Natural killer cell treated with Interleukin-12 subunit alpha and Interleukin-12 subunit beta and Interleukin-15 and Interleukin-18, amount 100 ng/mL, for 72 hours (primary cell): Measurements from ENCODE around the gene DMWD. TPM values are rescaled to one million over a fixed set of nuclear protein-coding genes. Genes with fewer than 3 reads are reported as not detected.
"Not testable (repeated sequence)": the region's sequence is repeated elsewhere in the genome, so short reads cannot be mapped to it uniquely, and the experiment has no call there.

ENCODE experiments used
- ATAC-seq, 2 donors: fragments of 150-1000 bp; cut with Tn5 transposase in 1 of 2; sonication (Bioruptor Pico), chemical (Tn5 transposase) in 1 of 2; 2 replicates each; pipeline ENCODE4 v1.10.0; 2021
- DNase-seq: peaks from one replicate; pipeline ENCODE4 v3.0.0; 2022; ENCODE audit warnings: low spot score
- H3K27ac Mint-ChIP-seq, 2 donors: 1 replicate in 1 of 2; 2 replicates in 1 of 2; pipeline ENCODE4 v1.8.0; 2022; ENCODE audit warnings: mixed read lengths in 2 of 2, mild to moderate bottlenecking in 1 of 2, moderate library complexity in 1 of 2
- H3K27me3 Mint-ChIP-seq, 2 donors: 1 replicate in 1 of 2; 2 replicates in 1 of 2; pipeline ENCODE4 v1.8.0; 2022; ENCODE audit warnings: mixed read lengths in 2 of 2
- H3K36me3 Mint-ChIP-seq: one replicate; pipeline ENCODE4 v1.8.0; 2022; ENCODE audit warnings: mixed read lengths
- H3K4me1 Mint-ChIP-seq, 2 donors: 1 replicate in 1 of 2; 2 replicates in 1 of 2; pipeline ENCODE4 v1.8.0; 2022; ENCODE audit warnings: low read depth in 2 of 2, mixed read lengths in 2 of 2, mild to moderate bottlenecking in 1 of 2
- H3K4me3 Mint-ChIP-seq: one replicate; pipeline ENCODE4 v1.8.0; 2022; ENCODE audit warnings: mixed read lengths
- H3K9me3 Mint-ChIP-seq: 2 replicates; pipeline ENCODE4 v1.8.0; 2022; ENCODE audit warnings: mixed read lengths
- total RNA-seq, 2 donors: library from RNA; stranded (reverse); gene quantifications; one replicate each; pipeline ENCODE4 v1.2.3, GENCODE V29; 2022

DMWD gene
- total RNA-seq, 2 donors from 2014 or later, result 51.3 to 76.6 TPM

DNA sequence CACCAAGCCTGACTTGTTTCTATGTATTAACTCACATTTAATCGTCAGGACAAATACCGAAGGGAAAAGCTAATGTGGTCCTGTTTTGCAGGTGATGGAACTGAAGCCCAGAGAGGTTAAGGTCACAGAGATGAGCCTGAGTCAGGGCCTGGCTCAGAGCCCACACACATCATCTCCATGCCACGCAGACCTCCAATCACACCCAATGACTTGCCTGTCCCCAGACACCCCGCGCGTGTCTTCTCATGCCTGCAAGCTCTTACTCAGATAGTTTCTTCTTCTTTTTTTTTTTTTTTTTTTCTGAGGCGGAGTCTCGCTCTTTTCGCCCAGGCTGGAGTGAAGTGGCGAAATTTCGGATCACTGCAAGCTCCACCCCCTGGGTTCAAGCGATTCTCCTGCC is 40.0 kb downstream of the DMWD start:
- no peak for ATAC-seq
- no peaks in the 10 kb centered on the region for H3K36me3 Mint-ChIP-seq
- no peaks in the 10 kb centered on the region for H3K9me3 Mint-ChIP-seq
- H3K27ac Mint-ChIP-seq, result no peak overlapping the region
- H3K27me3 Mint-ChIP-seq, result peaks cover 0 to under 1% of the 10 kb centered on the region in 2 donors
- DNase-seq, result no peak
- H3K4me3 Mint-ChIP-seq, result no peak overlapping the region
- H3K4me1 Mint-ChIP-seq, result no peaks in the 10 kb centered on the region

DNA sequence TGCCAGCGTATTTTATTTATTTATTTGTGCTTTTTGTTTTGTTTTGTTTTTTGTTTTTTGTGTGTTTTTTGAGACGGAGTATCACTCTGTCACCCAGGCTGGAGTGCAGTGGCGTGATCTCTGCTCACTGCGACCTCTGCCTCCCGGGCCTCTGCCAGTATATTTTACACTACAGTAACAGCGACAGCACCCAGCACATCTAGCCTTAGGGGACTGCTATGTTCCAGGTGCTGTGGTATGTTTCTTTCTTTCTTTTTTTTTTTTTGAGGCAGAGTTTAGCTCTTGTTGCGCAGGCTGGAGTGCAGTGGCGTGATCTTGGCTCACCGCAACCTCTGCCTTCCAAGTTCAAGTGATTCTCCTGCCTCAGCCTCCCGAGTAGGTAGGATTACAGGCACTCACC is 41.2 kb downstream of the DMWD start:
- H3K4me1 Mint-ChIP-seq, H3K36me3 Mint-ChIP-seq, DNase-seq, H3K4me3 Mint-ChIP-seq, H3K27ac Mint-ChIP-seq, H3K27me3 Mint-ChIP-seq, ATAC-seq, H3K9me3 Mint-ChIP-seq: not testable (repeated sequence)

GRCh38 chr19:45747513-45747912 is 45.1 kb downstream of the DMWD start:
- Mint-ChIP-seq H3K4me3 (no peak overlapping the region), H3K27me3 (peaks cover 9 to 11% of the 10 kb centered on the region in 2 donors), H3K27ac (no peak overlapping the region), H3K36me3 (no peaks in the 10 kb centered on the region), H3K9me3 (no peaks in the 10 kb centered on the region), H3K4me1 (no peaks in the 10 kb centered on the region)
- no peak for DNase-seq
- ATAC-seq, result no peak

- H3K36me3 Mint-ChIP-seq, result no peaks in the 10 kb centered on the region
- peaks cover 9 to 11% of the 10 kb centered on the region in 2 donors for H3K27me3 Mint-ChIP-seq
- H3K9me3 Mint-ChIP-seq, result no peaks in the 10 kb centered on the region
- H3K4me1 Mint-ChIP-seq, result no peaks in the 10 kb centered on the region
- no peak overlapping the region for H3K4me3 Mint-ChIP-seq
- ATAC-seq (no peak), DNase-seq (no peak)
- H3K27ac Mint-ChIP-seq, result no peak overlapping the region
Observed at GRCh38 chr19:45746866-45747265, 45.8 kb downstream of the DMWD start.

GRCh38 chr19:45745606-45746005 is 47.0 kb downstream of the DMWD start:
- no peak for DNase-seq
- Mint-ChIP-seq H3K27ac (no peak overlapping the region), H3K9me3 (no peaks in the 10 kb centered on the region), H3K4me1 (no peaks in the 10 kb centered on the region), H3K4me3 (no peak overlapping the region), H3K27me3 (peaks cover 9 to 11% of the 10 kb centered on the region in 2 donors), H3K36me3 (no peaks in the 10 kb centered on the region)
- ATAC-seq, result no peak

- Mint-ChIP-seq H3K27me3 (peaks cover 14% of the 10 kb centered on the region in 2 donors), H3K4me3 (no peak overlapping the region), H3K27ac (no peak overlapping the region), H3K9me3 (no peaks in the 10 kb centered on the region), H3K36me3 (no peaks in the 10 kb centered on the region), H3K4me1 (no peaks in the 10 kb centered on the region)
- DNase-seq, result no peak
- no peak for ATAC-seq
Observed at GRCh38 chr19:45742969-45743368, 49.7 kb downstream of the DMWD start.

- H3K27ac Mint-ChIP-seq, result no peak overlapping the region
- H3K27me3 Mint-ChIP-seq, result peaks cover 6 to 11% of the 10 kb centered on the region in 2 donors
- H3K9me3 Mint-ChIP-seq, result no peaks in the 10 kb centered on the region
- DNase-seq, result no peak
- ATAC-seq, result no peak
- no peaks in the 10 kb centered on the region for H3K4me1 Mint-ChIP-seq
- H3K36me3 Mint-ChIP-seq, result no peaks in the 10 kb centered on the region
- no peak overlapping the region for H3K4me3 Mint-ChIP-seq
Observed at GRCh38 chr19:45739498-45740439, 52.9 kb downstream of the DMWD start.

DNA sequence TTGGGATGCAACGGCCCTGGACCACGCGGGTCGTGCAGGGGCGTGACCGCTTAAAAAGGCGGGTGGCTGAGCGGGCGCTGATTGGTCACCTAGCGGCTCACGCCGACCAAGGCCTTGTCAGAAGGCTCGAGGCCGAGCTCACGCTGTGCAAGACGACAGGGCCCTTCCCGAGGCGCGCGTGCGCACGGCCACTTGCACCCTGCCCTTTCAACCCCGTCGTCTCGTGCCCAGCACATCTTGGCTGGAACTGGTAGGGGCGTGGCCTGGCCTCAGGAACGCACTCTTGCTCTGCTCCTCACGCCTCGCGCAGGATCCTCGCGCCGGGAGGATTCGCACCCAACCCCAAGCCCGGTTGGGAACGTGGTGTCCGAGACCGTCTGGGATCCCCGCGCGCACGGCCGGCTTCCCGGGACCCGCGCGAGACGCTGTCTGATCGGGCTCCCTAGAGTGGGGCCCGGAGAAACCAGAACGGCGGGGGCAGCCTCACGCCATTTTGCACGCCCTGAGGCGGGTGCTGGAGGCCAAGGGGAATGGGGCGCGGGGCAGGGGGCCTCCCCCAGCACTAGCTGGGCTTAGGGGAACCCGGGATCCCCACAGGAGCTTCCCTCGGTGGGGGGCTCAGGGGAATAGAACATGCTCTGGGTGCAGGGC is 59.4 kb downstream of the DMWD start, which contains the start of gene MEIOSIN:
TSS of gene MEIOSIN (plus strand) at position 280 of the 651 bp plus-strand sequence. CDS start 1,938 bp downstream, outside the sequence.
- H3K36me3 Mint-ChIP-seq, result no peaks in the 10 kb centered on the region
- H3K27ac Mint-ChIP-seq, result no peak within 1 kb of the TSS
- H3K4me3 Mint-ChIP-seq, result no peak within 1 kb of the TSS

More for the DNA sequence above, 59.4 kb downstream of the DMWD start, which contains the start of gene MEIOSIN:
- H3K9me3 Mint-ChIP-seq, result no peaks in the 10 kb centered on the region
- H3K4me1 Mint-ChIP-seq, result peaks cover 19 to 20% of the 10 kb centered on the region in 2 donors
- DNase-seq (no peak), ATAC-seq (no peak)
- peaks cover 4 to 5% of the 10 kb centered on the region in 2 donors for H3K27me3 Mint-ChIP-seq

Other genes starting within 250 kb of the DMWD start
- 10 to 100 TPM; 17.0 to 17.5 TPM for gene OPA3, start 208.0 kb downstream of the DMWD start, total RNA-seq
- gene GPR4, start 190.6 kb downstream of the DMWD start, total RNA-seq, result under 1 TPM in 1 of 2 donors, not detected in 1; 0.24 TPM
- gene EML2, start 153.4 kb downstream of the DMWD start, total RNA-seq, result 100 to 1,000 TPM; 232 to 255 TPM
- 10 to 100 TPM; 29.0 to 74.0 TPM for gene GIPR, start 124.6 kb downstream of the DMWD start, total RNA-seq
- 100 to 1,000 TPM; 389 to 427 TPM for gene SNRPD2, start 100.9 kb downstream of the DMWD start, total RNA-seq
- 10 to 100 TPM in 1 of 2 donors, 1 to 10 TPM in 1; 8.4 to 22.7 TPM for gene QPCTL, start 100.2 kb downstream of the DMWD start, total RNA-seq
- gene FBXO46, start 61.9 kb downstream of the DMWD start, total RNA-seq, result 10 to 100 TPM; 36.9 to 53.8 TPM
- gene MEIOSIN, start 59.4 kb downstream of the DMWD start, total RNA-seq, result not detected
- 1 to 10 TPM; 3.0 to 3.6 TPM for gene SIX5, start 23.6 kb downstream of the DMWD start, total RNA-seq
- 10 to 100 TPM; 40.8 to 51.1 TPM for gene DMPK, start 10.4 kb downstream of the DMWD start, total RNA-seq
- under 1 TPM; 0.38 to 0.98 TPM for gene RSPH6A, start 22.5 kb upstream of the DMWD start, total RNA-seq
- gene SYMPK, start 70.3 kb upstream of the DMWD start, total RNA-seq, result 100 to 1,000 TPM; 107 to 217 TPM
- gene FOXA3, start 71.5 kb upstream of the DMWD start, total RNA-seq, result under 1 TPM in 1 of 2 donors, not detected in 1; 0.19 TPM
- gene IRF2BP1, start 93.3 kb upstream of the DMWD start, total RNA-seq, result 10 to 100 TPM; 14.5 to 18.2 TPM
- gene MYPOP, start 109.8 kb upstream of the DMWD start, total RNA-seq, result 10 to 100 TPM; 10.6 to 14.9 TPM
- gene NANOS2, start 121.9 kb upstream of the DMWD start, total RNA-seq, result not detected
- not detected for gene NOVA2, start 181.0 kb upstream of the DMWD start, total RNA-seq
- gene CCDC61, start 202.6 kb upstream of the DMWD start, total RNA-seq, result 10 to 100 TPM; 21.4 to 26.7 TPM
- gene PGLYRP1, start 230.2 kb upstream of the DMWD start, total RNA-seq, result not detected
- not detected for gene IGFL4, start 248.2 kb upstream of the DMWD start, total RNA-seq